GM12874 (cell line): ENCODE measurements around the gene GRIFIN.

Experiments
- TF ChIP-seq, protein P1 (sequence below): IDR thresholded peaks from 2 replicates; pipeline ENCODE4 v1.5.1; 2011; ENCODE audit warnings: low read depth, mild to moderate bottlenecking, control low read depth, low read length, moderate library complexity; ENCODE audit not compliant: insufficient read depth

GRIFIN gene

DNA sequence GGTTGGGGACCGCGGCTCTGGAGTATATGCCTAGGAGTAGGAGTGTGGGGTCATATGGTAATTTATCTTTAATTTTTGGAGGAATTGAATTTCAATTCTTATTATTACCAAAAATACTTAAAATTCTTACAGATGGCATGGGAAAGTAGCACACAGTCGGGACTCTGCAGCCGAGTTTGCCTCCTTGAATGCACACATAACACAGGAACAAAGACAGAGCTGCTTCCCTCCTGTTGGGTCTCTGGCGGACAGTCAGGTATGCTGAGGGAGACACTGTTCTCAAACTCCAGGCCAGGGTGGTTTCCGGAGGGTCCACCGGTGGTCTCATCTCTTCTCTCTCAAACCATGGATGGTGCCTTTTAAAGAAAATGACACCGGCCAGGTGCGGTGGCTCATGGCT is 32.7 kb downstream of the GRIFIN start:
- TF ChIP-seq, protein P1, sequence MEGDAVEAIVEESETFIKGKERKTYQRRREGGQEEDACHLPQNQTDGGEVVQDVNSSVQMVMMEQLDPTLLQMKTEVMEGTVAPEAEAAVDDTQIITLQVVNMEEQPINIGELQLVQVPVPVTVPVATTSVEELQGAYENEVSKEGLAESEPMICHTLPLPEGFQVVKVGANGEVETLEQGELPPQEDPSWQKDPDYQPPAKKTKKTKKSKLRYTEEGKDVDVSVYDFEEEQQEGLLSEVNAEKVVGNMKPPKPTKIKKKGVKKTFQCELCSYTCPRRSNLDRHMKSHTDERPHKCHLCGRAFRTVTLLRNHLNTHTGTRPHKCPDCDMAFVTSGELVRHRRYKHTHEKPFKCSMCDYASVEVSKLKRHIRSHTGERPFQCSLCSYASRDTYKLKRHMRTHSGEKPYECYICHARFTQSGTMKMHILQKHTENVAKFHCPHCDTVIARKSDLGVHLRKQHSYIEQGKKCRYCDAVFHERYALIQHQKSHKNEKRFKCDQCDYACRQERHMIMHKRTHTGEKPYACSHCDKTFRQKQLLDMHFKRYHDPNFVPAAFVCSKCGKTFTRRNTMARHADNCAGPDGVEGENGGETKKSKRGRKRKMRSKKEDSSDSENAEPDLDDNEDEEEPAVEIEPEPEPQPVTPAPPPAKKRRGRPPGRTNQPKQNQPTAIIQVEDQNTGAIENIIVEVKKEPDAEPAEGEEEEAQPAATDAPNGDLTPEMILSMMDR: no peak

DNA sequence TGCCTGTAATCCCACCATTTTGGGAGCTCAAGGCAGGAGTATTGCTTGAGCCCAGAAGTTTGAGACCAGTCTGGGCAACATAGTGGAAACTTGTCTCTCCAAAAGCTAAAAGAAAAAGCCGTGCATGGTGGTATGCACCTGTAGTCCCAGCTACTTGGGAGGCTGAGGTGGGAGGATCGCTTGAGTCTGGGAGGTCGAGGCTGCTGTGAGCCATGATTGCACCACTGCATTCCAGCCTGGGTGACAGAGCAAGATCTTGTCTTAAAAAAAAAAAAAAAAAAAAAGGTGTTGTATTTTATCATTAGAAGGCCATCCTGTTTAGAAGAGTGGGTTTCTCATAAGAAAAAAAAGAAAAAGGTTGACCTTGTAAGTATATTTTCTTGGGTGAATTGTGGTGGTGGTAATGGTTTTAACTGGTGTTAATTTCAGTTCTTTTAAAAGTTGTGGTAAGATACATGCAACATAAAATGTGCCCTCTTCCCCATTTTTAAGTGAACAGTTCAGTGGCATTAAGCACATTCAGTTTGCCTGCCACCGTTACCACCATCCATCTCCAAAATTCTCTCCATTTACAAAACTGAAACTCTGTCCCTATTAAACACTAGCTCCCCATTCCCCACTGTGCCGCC is 34.7 kb downstream of the GRIFIN start:
- TF ChIP-seq, protein P1: no peak

DNA sequence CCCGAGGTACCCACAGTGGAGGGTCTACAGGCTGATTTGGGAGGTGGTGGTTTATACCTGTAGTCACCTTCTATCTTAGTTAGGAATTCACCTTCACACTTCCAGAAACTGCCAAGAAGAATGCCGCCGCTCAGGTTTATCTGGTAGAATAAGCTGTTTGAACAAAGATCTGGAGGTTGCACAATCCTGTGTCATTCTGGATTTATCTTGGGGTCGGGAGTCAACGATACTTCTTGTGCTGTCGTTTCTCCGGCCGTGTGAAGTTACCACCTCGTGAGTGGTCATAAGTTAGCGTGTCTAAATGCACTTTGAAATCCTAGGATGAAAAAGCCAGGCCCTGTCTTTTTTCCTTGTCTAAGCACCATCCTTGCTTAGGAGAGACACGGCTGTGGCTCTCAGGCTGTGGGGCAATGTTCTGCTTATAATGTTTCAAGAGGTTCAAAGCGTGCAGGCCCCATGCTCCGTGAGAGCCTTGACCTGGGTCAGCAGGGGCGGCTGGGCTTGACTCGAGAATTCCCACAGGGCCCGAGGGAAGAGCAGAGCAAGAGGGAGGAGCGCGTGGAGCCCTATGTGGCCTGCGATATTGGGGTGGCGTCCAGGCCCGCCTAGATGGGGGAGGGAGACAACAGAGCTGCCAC is 35.5 kb downstream of the GRIFIN start:
- TF ChIP-seq, protein P1: no peak

DNA sequence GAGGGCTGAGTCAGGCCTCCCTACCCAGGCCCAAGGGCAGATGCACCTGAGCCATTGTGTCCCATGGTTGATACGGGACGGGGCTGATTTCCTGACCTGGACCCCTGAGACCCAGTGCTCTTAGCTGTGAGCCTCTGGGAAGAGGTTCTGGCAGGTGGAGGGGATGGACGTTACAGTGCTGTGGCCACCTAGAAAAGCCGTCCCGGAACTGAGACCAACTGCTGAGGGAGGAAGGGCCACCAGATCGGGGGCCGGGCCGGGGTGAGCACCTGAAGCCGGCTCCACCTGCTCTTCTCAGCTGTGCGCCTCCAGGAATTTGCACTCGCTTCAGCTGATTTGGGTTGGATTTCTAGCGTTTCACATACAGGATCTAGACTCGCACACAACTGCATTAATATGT is 37.4 kb downstream of the GRIFIN start:
- TF ChIP-seq, protein P1: no peak

DNA sequence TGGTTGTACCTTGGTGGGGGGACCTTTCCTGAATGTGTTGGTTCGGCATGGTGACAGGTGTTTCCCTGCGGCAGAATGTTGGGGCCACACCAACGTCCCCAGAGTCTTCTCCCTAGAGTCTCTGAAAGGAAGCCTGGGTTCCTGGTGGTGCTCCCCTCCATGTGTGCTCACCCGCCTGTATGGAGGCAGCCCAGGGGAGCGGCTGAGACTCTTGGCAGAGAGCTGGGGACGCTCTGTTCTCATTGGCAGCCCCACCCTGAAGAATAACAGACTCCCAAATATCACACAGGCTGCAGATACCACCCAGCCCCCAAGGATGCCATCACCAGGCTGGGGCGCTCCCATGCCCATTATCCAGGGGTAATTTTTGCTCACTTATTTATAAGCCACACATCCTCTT is 38.0 kb downstream of the GRIFIN start:
- TF ChIP-seq, protein P1: no peak

DNA sequence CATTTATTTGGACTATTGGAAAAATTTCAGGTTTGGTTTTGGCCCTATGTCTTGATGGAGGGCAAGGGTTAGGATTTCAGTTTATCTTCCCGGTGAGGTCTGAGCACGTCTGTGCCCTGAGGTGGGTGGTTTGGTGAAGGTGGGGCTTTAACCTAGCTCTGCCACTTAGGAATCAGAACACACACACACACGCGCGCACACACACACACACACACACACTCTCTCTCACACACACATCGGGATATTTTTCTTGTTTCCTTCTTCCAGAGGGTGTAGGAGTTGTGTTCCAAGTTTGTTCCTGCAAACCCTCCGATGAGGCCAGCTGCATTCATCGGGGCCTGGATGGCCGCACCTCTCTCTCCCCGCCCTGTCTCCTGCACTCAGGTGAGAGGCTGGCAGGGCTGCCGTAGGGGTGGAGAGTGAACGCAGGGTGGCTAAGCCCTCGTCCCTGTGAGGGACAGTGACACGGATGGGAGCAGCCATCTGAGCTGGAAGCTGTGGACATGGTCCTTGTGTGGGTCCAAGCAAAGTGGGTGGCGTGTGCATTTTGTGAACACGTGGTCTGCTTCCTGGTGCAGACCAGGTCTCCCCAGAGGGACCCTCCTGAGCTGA is 38.6 kb downstream of the GRIFIN start:
- TF ChIP-seq, protein P1: no peak

DNA sequence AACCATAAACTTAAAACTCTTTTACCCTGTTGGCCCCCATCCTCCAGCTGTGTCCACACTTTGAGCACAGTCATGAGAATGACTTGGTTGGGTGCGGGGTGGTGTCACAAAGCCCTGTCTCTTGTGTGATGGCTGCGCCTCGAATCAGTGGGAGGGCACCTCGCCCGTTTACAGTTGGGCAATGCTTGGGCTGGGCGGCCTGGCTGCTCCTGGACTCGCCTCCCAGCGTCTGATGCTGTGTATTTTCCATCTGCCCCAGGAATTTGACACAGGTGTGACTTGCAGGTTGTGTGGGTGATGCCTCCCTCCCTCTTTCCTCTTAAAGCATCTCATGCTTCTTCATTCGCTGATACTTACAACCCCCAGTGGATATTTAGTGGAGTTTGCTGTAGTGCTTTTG is 39.1 kb downstream of the GRIFIN start:
- TF ChIP-seq, protein P1: no peak
